Choroid plexus epithelial cell (primary cell): ENCODE results near the gene TBC1D9B.

Source experiments
- DNase-seq: peaks from one replicate; pipeline ENCODE4 v3.0.0-alpha.2; 2010; ENCODE audit warnings: low read depth
- H3K4me3 ChIP-seq: 2 replicates; pipeline ENCODE4 v1.5.1; 2011; ENCODE audit warnings: low read depth, mild to moderate bottlenecking, control low read depth, low read length, moderate library complexity
- TF ChIP-seq, protein P1 (sequence below): conservative IDR thresholded peaks from 2 replicates; pipeline ENCODE4 v1.5.1; 2011; ENCODE audit warnings: low read depth, mild to moderate bottlenecking, control low read depth, inconsistent platforms, low read length, moderate library complexity

TBC1D9B gene

DNA sequence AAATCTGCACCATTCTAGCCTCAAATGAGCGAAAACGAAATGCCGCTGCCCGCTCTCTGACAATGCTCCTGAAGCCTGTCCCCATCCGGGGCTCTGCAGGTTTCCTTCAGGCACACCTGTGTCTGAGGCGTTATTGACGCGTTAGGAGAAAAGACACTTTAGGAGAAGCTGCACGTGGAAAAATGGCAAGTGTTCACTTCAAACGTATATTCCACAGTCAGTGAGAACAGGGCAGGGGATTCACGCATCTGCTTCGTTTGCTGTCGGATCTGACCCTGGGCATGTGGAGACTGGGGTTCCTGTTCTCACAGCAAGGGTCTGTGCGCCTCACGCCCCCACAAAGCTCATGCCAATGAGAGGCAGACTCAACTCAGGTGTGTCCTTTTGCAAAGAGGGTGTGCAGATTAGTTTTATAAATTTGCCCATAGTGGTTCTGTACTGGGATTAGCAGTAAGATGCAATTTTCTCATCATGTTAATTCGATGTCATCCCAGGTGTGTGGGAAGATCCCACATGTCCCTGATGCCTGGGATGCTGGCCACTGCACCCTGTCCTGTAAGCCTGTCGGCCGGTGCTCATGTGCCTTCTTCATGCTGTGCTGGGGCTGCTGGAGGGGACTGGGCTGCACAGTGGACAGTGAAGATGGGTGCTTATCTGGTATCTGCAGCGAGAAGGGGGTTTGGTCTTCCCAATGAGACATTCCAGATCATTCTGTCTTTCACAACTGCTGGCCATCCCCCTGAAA is 11.2 kb upstream of the TBC1D9B start:
- TF ChIP-seq, protein P1, sequence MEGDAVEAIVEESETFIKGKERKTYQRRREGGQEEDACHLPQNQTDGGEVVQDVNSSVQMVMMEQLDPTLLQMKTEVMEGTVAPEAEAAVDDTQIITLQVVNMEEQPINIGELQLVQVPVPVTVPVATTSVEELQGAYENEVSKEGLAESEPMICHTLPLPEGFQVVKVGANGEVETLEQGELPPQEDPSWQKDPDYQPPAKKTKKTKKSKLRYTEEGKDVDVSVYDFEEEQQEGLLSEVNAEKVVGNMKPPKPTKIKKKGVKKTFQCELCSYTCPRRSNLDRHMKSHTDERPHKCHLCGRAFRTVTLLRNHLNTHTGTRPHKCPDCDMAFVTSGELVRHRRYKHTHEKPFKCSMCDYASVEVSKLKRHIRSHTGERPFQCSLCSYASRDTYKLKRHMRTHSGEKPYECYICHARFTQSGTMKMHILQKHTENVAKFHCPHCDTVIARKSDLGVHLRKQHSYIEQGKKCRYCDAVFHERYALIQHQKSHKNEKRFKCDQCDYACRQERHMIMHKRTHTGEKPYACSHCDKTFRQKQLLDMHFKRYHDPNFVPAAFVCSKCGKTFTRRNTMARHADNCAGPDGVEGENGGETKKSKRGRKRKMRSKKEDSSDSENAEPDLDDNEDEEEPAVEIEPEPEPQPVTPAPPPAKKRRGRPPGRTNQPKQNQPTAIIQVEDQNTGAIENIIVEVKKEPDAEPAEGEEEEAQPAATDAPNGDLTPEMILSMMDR, result no peak
- H3K4me3 ChIP-seq, result no peak overlapping the region
- no peak for DNase-seq

DNA sequence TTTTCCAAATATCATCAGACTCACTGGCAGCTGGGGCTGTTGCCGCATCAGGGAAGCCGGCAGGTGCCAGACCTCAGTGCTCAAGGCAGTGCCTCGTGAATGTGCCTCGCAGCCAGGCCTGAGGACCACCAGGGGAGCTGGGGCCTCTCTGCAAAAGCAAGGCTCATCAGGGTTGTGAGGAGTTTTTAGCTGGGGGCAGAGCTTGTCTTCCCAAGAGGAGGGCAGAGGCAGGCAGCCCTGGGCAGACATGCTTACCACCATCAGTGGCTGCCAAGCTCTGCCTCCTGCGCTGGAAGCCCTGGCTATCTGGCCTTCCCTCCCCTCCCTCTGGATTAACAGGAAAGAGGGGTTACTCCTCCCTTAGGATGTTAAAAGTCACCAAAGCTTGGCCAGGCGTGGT is 8.8 kb upstream of the TBC1D9B start:
- TF ChIP-seq, protein P1, result no peak
- DNase-seq, result no peak
- no peak overlapping the region for H3K4me3 ChIP-seq

DNA sequence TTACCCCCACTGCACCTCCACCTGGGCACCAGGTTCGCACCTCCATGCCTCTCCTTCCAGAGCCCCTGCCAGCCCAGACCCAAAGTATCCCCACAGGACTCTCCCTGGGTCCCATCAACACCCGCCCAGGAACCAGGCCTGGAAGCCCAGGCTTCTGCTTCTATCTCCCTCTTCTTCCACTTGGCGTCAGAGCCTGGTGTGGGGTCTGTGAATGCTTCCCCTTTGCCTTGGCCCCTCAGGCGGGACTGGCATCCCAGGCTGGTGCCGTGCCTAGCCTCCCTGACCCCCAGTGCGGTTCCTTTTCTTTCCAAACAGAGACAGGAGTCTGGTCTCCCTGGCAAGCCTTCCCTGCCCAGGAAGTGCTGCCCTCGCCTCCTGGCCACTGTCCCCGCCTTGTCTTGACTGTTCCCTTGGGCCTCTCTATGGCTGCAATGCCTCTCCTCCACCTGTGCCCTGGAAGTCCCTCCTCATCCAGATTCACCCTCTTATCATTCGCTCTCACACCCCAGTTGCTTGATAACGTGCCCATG is 7.8 kb upstream of the TBC1D9B start:
- no peak overlapping the region for H3K4me3 ChIP-seq
- no peak for DNase-seq
- TF ChIP-seq, protein P1, result no peak

DNA sequence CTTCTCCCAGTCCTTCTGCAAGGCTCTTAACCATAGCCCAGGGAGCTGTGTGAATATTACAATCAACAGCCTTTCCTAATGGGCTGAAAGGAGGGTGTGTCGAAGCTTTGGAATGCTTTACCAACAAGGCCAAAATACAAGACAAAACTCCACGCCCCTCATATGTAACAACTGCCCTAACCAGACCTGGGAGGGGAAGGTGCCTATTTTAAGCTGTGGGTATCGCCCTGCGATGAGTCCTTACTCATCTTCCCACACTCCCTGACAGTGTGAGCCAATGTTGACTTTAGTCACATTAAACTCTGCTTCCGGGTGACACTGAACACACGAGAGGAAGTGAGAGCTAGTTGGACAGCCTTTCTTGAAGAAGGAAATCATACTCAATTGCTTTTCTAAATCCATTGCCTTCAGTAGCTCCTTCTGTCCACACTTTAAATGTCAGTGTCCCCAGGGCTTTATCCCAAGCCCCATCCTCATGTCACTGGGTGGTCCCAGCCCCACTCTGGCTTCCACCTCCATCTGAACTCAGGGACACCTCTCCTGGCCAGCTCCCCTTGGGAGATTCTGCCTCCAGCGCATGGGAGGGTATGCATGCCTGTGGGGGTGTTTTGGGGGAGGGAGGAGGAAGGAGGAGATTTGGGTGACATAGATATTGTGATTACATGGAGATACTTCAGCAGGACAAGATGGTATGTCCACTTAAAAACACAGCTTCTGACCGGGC is 6.5 kb upstream of the TBC1D9B start:
- DNase-seq, result peak; percentile 36
- H3K4me3 ChIP-seq, result no peak overlapping the region
- TF ChIP-seq, protein P1, result no peak

DNA sequence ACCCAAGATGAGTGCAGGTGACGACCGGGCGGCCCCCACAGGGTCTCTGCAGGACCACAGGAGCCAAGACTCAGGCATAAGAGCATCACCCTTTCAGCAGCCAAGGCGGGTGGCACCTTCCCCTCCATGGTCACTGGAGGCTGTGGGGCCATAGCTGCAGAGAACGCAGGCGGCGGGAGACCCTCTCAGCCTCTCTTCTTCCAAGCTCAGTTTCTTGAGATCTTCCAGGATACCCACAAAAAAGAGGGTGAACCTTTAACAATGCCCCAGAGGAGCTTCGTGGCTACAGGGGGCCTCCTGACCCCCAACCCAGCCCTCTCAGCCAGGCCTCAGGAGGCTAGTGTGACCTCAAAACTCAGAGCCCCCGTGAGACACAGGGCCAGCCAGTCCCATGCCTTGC is 5.8 kb upstream of the TBC1D9B start:
- TF ChIP-seq, protein P1, result no peak
- H3K4me3 ChIP-seq, result no peak overlapping the region
- DNase-seq, result no peak

DNA sequence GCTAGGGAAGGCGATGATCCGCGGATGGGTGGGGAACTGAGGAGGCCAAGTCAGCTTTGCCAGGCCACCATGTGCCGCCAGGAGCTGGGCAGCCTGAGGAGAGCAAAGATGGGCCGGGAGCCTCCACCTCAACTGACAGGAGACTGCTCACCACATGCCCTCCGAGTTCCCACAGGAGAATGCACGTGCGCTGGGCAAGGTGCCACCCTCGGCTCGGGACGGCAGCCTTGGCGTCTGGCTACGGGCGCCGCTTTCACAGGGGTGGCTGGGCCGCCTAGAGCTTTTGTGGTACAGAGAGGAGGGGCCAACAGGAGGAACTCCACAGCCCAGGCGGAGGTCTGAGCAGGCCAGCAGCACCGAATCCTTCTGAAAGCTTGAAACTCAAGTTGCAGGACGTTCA is 5.3 kb upstream of the TBC1D9B start:
- TF ChIP-seq, protein P1, result no peak
- no peak for DNase-seq
- H3K4me3 ChIP-seq, result no peak overlapping the region

DNA sequence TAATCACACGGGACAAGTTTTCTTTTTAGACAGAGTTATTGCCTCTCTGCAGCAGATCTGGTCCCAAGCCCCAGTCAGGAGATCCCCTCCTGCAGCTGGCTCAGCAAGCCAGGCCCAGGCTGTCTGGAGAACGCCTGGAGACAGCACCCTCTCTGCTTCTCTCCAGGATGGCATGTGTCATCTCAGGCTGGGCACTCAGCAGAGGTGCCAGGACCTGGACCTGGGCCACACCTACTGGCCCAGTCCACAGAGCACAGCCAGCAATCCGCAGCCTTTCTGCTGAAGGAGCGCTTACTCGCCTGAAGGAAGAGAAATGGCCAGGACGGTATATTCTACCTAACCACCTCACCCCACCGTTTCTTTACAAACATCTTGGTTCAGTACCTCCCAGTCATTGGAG is 4.7 kb upstream of the TBC1D9B start:
- TF ChIP-seq, protein P1, result no peak
- no peak for DNase-seq
- no peak overlapping the region for H3K4me3 ChIP-seq
